Measurements from ENCODE around the gene TBC1D5.

- TF ChIP-seq CTCF (IDR thresholded peaks at IDR 0.05; ENCODE audit: low read depth, low read length): no peak
- no peak for TF ChIP-seq POLR2A (IDR thresholded peaks at IDR 0.05; ENCODE audit: extremely low read depth, insufficient read length)
- no peak for TF ChIP-seq MAX (IDR thresholded peaks at IDR 0.05; ENCODE audit: low read depth, low read length)
- no peak for TF ChIP-seq MYC (IDR thresholded peaks at IDR 0.05; ENCODE audit: low read depth, low read length)
These were observed 299.3 kb downstream of the TBC1D5 start for GRCh38 chr3:17443142-17443541.

Measured in NB4 (cell line).